ENCODE measurements around the gene SLC10A7.

Gene SLC10A7

GRCh38 chr4:146346276-146346675, 175.5 kb downstream of the SLC10A7 start:
- H3K27me3 ChIP-seq (ENCODE audit: low read length) = no peaks in the 10 kb centered on the region
- no peak overlapping the region for H3K27ac ChIP-seq (ENCODE audit: low read depth, low read length)
- H3K9me2 ChIP-seq (replicated peaks; ENCODE audit: insufficient read depth, low read length) = no peaks in the 10 kb centered on the region
- no peak overlapping the region for H3K4me2 ChIP-seq (ENCODE audit: low read depth, low read length, poor library complexity, severe bottlenecking)
- H3K36me3 ChIP-seq (ENCODE audit: low read length) = no peaks in the 10 kb centered on the region
- no peaks in the 10 kb centered on the region for H3K79me2 ChIP-seq (ENCODE audit: insufficient read depth, low read length)
- TF ChIP-seq EZH2phosphoT487 (conservative IDR thresholded peaks at IDR 0.05; ENCODE audit: low read length) (no peak), CTCF (IDR thresholded peaks at IDR 0.05; ENCODE audit: insufficient read depth, low read length, poor library complexity, severe bottlenecking) (no peak)
- no peak overlapping the region for H3K9ac ChIP-seq (ENCODE audit: low read length)
- no peak overlapping the region for H3K4me3 ChIP-seq (ENCODE audit: insufficient read depth, low read length, poor library complexity, severe bottlenecking)
- H2AFZ ChIP-seq (ENCODE audit: low read depth, low read length, severe bottlenecking) = no peak overlapping the region
- H4K20me1 ChIP-seq (ENCODE audit: low read depth, low read length) = no peaks in the 10 kb centered on the region
- no peaks in the 10 kb centered on the region; the same call in 1 of the 2 replicates for H3F3A ChIP-seq (ENCODE audit: insufficient read depth)
- no peaks in the 10 kb centered on the region for H3K9me3 ChIP-seq (ENCODE audit: insufficient read depth, low read length)

GRCh38 chr4:146343776-146344175, 178.0 kb downstream of the SLC10A7 start:
- Histone ChIP-seq H2AFZ (ENCODE audit: low read depth, low read length, severe bottlenecking) (no peak overlapping the region), H3K9ac (ENCODE audit: low read length) (no peak overlapping the region), H3K4me2 (ENCODE audit: low read depth, low read length, poor library complexity, severe bottlenecking) (no peak overlapping the region), H3K27ac (ENCODE audit: low read depth, low read length) (no peak overlapping the region), H3K9me2 (replicated peaks; ENCODE audit: insufficient read depth, low read length) (no peaks in the 10 kb centered on the region), H3K9me3 (ENCODE audit: insufficient read depth, low read length) (no peaks in the 10 kb centered on the region), H3K27me3 (ENCODE audit: low read length) (no peaks in the 10 kb centered on the region), H3K79me2 (ENCODE audit: insufficient read depth, low read length) (no peaks in the 10 kb centered on the region), H3K36me3 (ENCODE audit: low read length) (no peaks in the 10 kb centered on the region), H3K4me3 (ENCODE audit: insufficient read depth, low read length, poor library complexity, severe bottlenecking) (no peak overlapping the region), H3F3A (ENCODE audit: insufficient read depth) (no peaks in the 10 kb centered on the region; the same call in 1 of the 2 replicates), H4K20me1 (ENCODE audit: low read depth, low read length) (no peaks in the 10 kb centered on the region)
- TF ChIP-seq CTCF (IDR thresholded peaks at IDR 0.05; ENCODE audit: insufficient read depth, low read length, poor library complexity, severe bottlenecking) (no peak), EZH2phosphoT487 (conservative IDR thresholded peaks at IDR 0.05; ENCODE audit: low read length) (no peak)

GRCh38 chr4:146343199-146343598, 178.5 kb downstream of the SLC10A7 start:
- no peak overlapping the region for H2AFZ ChIP-seq (ENCODE audit: low read depth, low read length, severe bottlenecking)
- H3K79me2 ChIP-seq (ENCODE audit: insufficient read depth, low read length) = no peaks in the 10 kb centered on the region
- TF ChIP-seq EZH2phosphoT487 (conservative IDR thresholded peaks at IDR 0.05; ENCODE audit: low read length) = no peak
- no peak for TF ChIP-seq CTCF (IDR thresholded peaks at IDR 0.05; ENCODE audit: insufficient read depth, low read length, poor library complexity, severe bottlenecking)
- no peak overlapping the region for H3K27ac ChIP-seq (ENCODE audit: low read depth, low read length)
- H3K4me3 ChIP-seq (ENCODE audit: insufficient read depth, low read length, poor library complexity, severe bottlenecking) = no peak overlapping the region
- H3K9me3 ChIP-seq (ENCODE audit: insufficient read depth, low read length) = no peaks in the 10 kb centered on the region
- H3K27me3 ChIP-seq (ENCODE audit: low read length) = no peaks in the 10 kb centered on the region
- H3K9me2 ChIP-seq (replicated peaks; ENCODE audit: insufficient read depth, low read length) = no peaks in the 10 kb centered on the region
- no peak overlapping the region for H3K9ac ChIP-seq (ENCODE audit: low read length)
- H3K4me2 ChIP-seq (ENCODE audit: low read depth, low read length, poor library complexity, severe bottlenecking) = no peak overlapping the region
- no peaks in the 10 kb centered on the region for H3K36me3 ChIP-seq (ENCODE audit: low read length)
- no peaks in the 10 kb centered on the region; the same call in 1 of the 2 replicates for H3F3A ChIP-seq (ENCODE audit: insufficient read depth)
- no peaks in the 10 kb centered on the region for H4K20me1 ChIP-seq (ENCODE audit: low read depth, low read length)

All from SU-DHL-6 (cell line).